Middle frontal gyrus (tissue), 1 donor: ENCODE data around the gene RALY.

ENCODE experiments used
- DNase-seq: peaks from one replicate; pipeline ENCODE4 v3.0.0-alpha.2; 2015; ENCODE audit warnings: low spot score; ENCODE audit errors: extremely low spot score

Gene RALY

DNA sequence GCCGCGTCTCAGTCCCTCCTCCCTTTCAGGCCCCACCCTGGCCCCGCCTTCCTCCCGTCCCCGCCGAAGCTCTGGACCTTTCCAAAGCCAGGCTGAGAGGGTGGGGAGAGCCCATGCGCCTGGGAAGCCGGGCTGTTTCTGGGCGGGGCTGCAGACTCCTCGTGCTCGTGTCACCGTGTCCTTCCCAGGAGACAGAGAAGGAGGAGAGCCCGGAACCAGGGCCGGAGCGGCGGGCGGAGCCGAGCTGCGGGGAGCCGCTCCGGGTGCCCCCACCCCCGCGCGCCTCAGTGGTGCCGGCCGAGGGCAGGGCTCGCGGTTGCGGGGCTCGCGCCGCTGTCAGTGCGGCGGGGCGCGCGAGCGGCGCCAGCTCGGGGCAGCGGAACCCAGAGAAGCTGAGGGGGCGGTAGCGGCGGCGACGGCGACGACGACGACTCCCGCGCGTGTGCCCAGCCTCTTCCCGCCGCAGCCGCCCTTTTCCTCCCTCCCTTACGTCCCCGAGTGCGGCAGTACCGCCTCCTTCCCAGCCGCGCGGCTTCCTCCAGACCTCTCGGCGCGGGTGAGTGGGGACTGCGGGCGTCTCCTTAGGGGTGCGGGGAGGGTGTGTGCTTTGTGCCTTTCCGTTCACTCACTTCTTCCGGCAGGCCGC is at the start of gene RALY:
TSS of gene RALY (plus strand) at position 336 of the 646 bp plus-strand sequence. CDS start 78,164 bp downstream, outside the sequence.
- DNase-seq = peak; percentile 66

DNA sequence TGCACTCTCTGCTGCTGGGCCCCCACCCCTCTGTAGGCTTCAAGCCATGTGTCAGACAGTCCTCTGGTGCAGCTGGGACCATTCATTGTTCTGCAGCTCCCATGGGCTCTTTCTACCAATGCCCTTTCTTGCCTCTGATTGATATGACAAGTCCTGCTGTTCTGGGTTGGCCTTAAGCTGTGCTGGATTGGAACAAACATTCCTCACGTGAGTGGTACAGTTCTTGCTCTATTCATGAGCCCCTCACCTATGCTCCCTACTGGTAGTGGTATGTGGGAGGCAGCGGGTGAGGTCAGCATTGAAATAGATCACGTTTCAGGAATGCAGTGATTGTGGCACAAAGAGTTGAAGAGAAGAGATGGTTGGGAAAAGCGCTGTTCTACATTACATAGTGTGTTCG is 48.8 kb upstream of the RALY start:
- no peak for DNase-seq

DNA sequence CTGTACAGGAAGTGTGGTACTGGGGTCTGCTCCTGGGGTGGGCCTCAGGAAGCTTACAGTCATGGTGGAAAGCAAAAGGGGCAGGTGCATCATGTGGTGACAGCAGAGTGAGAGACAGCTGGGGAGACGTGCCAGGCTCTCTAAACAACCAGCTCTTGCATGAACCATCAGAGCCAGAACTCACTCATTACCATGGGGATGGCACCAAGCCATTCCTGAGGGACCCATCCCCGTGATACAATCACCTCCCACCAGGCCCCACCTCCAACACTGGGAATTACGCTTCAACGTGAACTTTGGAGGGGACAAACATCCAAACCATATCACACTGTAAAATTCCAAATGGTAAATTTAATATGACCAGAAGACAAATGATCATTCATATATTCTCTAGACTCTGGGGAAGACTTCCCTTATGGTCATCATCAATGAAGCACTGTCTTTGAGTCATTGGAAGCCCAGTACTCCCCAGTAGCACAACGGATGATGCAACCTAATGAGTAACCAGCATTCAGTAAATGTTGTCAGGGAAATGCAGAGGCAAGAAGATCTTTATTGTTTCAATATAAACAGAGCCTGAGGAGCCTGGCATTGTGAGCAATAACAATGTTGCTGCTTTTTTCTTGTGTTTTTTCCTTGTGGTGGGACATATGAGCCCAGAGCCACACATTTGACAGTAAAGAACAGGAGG is 48.2 kb upstream of the RALY start:
- peak; percentile 52 for DNase-seq

DNA sequence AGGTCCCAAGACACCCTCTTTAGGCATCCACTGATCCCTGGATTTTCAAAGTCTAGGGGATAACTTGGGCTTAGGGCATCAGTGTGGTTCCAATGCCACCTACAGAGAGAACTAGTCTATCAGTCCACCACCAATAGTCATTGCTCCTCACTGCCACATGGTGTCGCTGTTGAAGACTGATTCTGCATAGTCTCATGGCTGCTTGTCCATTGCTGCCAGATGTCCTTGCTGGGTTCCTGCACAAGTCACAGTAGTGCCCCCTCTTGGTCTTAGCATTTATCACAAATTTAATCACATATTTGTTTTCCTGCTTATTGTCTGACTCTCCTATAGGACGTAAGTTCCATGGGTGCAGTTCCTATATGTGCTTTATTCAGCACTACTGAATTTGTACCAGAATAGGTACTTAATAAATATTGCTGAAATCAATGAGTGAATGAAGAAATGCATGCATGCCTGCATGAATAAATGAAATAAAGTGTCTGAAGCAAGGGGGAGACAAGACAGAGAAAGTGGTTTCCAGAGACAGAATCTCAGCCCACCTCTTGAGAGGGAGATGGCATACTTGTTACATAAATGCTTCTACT is 45.9 kb upstream of the RALY start:
- DNase-seq = no peak

DNA sequence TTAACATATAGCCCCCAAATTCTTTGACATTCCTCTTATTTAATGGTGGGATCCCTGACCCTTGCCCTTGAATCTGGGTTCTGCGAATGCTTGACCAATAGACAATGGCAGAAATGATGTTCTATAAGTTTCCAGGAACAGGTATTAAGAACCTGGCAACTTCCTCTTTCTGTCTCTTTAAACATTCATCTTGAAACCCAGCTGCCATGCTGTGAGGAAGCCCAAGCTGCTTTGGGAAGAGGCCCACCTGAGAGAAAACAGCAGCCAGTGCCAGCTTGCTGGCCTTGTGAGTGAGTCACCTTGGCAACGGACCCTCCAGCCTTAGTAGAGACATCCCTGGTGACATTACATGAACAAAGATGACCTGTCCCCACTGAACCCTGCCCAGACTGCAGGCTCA is 45.2 kb upstream of the RALY start:
- no peak for DNase-seq

DNA sequence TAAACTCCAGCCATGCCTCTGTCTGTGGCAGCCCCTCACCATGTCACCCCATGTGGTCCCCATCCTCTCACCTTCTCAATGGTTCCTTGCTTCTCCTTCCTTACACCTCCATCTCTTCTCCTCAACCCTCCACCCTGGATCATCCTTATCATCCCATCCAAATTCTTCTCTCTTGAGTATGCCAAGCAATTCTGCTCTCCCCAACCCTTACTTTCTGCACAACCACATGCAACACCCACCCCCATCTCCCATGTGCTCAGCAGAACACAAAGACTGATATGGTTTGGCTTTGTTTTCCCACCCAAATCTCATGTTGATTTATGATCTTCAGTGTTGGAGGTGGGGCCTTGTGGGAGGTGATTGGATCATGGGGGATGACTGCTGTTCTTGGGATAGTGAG is 42.5 kb upstream of the RALY start:
- DNase-seq = no peak

DNA sequence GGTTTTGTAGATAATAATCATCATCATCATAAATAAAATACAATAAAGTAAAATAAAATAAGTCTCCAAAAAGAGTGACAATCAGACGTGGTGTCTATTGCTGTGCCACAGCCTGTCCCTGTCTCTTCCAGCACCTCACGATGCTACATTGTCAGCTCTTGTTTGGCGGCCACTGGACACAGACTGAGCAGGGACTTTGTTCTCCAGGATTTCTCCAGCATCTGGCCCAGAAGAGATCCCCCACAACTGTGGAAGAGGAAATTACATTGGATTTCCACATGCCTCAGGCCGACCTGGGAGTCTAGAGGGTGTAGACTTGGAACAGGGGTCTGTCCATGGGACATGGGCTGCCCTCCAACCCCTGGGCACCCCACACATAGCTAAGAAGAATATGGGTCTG is 39.2 kb upstream of the RALY start:
- DNase-seq = no peak

DNA sequence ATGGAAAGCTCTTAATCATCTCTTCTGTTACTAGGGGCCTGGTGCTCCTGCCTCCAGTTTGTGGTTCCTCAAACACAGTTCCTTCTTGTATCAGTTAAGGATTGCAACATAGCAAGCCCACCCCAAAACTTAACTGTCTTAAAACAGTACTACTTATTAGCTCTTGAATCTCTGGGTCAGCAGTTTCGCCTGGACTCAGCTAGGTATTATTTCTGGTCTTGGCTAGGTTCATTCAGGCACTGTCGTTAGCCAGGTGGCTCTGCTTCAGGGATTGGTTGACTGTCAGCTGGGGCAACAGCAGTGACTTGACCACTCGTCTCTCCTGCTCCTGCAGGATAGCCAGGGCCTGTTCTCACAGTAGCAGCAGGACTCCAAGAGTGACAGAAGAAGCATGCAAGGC is 30.0 kb upstream of the RALY start:
- DNase-seq = no peak

DNA sequence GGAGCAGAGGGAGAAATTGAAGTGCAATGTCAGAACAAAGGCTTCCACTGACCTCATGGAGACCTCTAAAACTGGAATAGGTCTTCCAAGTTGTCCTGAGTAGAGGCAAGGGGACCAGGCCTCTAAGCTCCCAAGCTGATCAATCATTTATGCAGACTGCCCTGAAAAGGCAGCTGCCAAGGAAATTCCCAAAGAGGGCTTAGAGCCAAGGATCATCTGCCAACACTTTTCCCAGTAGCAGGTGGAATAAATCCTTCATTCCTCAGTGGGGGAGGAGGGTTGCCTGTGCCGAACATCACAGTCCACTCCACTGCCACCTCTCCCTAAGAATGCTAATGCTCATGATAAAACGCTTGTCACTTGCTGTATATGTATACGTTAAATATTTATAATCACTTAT is 29.3 kb upstream of the RALY start:
- no peak for DNase-seq

DNA sequence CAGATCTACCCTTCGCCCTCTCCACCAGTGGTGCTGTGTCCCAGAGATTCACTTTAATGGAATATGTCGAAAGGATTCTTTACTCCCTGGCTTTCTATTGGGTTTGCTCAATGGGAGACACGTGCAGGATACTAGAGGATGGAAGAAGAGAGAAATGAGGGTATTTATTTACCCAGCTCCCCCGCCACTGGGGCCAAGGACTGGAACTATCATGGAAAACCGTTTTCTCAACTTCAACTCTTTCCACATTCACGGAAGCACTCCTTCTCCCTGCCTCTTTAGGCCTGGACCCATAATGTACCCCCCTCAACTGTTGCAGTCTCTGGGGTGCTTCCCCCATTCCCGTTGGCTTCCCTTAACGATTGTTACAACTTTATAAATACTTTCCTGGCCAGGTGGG is 26.6 kb upstream of the RALY start:
- no peak for DNase-seq

DNA sequence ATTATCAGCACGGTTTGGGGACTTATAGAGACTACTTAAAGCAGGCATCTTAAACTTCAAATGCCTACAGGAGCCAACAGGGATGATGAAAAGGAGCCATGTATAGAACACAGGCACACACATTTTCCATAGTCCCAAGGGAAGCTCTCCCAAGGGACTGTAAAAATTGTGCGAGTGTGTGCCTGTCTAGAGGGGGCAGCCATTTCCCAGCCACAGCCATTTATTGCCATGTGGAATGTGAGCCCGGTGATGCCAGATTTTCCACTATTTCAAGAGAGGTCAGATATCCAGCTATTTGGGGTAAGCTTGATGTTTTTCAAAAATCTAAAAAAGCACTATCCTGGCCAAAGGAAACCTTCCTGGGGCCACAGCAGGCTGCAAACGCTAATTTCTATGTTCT is 24.1 kb upstream of the RALY start:
- DNase-seq = no peak

DNA sequence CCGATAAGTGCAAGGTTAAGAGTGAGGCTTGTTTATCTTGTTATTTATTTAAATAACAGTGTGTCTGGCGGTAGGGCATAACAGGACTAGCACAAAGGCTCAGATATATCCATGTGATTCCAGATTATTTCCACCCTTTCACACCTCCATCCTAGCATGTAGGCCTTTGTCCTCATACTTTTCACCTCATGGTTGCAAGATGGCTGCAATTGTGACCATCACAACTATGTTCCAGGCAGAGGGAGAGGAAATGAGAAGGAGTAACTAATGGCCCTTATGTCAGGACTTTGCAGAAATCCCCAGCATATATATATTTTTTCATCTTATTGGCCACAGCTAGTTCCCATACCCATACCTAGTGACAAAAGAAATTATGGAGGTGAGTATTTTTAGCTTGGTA is 23.5 kb upstream of the RALY start:
- no peak for DNase-seq

DNA sequence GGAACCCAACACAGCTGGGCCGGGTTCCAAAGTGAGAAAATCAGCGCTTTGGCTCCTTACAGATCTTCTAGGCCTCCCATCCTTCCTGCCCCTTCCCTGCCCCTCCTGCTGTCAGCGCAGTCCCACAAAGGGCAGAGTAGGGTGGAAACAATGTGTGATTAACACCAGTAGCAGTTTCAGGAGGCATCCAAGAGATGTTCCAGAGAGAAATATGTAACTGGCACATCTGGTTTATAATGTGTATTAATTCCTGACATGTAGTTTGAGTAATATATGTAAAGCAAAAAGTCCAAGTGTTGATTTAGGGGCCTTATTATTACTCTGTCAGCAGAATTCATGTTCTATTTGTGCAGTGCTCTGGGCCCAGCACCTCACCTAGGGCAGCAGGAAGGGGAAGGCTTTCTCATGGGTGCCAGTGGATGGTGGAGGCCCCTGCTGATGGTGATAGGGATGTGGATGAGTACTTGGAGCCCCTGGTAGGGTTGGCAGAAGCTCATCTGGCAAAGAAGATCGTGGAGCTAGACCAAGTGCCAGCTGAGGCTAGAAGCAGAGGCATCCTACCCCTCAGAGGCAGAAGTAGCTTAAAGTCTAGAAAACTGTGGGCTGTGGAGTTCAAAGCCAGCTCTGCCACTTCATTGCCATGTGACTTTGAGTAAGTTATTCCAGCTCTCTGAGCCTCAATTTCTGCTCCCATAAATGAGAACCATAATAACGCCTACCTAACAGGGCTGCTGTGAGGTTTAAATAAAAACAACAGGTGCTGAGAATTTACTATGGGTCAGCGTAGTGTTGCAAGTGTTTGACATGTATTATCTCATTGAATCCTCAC is 22.4 kb upstream of the RALY start:
- no peak for DNase-seq

DNA sequence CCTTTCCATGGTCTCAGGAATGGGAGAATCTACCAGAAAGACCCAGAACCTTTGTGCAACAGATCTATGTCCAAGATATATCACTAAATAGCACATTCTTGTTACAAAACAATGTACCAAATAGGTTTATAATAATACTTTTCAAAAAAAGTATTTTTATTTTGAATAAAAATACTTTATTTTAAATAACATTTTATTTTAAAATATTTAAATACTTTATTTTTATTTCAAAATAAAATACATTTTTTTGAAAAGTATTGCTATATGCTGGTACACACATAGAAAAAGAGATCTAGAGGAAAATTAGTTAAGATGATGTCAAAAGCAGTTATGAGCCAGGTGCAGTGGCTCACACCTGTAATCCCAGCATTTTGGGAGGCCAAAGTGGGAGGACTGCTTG is 16.8 kb upstream of the RALY start:
- no peak for DNase-seq

DNA sequence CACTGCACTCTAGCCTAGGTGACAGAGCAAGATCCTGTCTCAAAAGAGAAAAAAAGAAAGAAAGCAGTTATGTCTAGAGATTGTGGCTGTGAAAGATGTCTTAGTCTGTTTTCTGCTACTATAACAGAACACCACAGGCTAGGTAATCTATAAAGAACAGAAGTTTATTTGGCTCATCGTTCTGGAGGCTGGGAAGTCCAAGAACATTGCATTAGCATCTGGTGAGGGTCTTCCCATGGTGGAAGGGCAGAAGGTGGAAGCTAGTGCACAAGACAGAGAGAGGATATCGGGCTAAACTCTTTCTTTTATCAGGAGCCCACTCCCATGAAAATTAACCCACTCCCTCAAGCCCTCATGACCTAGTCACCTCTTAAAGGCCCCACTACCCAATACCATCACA is 16.2 kb upstream of the RALY start:
- no peak for DNase-seq

DNA sequence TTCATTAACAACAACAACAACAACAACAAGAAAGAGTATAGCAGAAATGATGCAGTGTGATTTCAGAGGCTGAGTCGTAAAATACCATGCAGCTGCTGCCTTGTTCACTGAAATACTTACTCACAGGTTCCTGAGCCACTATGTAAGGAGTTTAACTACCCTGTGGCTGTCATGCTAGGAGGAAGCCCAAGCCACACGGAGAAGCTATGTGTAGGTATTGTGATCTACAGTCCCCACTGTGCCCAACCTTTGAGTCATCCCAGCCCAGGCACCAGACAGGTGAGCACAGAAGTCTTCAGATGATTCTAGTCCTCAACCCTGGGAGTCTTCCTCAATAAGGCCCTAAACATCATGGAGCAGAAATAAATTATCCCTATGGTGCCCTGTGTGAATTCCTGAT is 14.6 kb upstream of the RALY start:
- DNase-seq = no peak

DNA sequence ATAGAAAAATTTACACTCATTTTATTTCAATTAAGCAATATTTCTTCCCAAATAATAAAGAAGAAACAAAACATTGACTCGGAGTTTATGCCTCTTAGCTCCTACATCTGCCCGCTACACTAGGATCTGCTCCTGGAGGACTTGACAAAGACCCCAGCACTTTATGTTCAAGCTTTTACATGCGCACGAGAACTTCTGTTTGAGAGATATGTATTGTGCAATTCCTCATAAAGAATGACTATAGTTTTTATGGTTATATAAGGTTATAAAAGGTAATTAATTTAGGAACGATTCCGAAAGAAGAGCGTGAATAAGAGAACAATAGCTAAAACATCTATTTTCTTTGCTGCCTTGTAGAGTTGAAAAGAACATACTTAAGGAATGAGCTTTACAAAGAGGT is 12.4 kb upstream of the RALY start:
- DNase-seq = no peak

DNA sequence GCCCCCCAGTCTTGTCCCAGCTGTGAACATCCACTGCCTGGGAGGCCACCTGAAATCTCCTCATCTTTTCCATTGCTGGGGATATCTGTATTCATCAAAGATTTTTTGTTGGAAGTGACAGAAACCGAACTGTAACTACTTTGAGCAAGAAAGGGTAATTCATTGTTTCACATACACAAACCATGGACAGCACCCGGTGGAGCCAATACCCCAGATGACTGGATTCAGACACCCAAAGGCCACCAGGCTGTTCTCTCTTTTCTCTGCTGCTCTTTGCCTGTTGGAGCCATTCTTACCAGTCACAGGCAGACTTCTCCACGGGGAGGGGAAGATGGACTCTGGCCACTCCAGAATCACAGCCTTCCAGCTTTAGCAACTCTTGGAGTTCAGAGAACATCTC is 11.7 kb upstream of the RALY start:
- no peak for DNase-seq

DNA sequence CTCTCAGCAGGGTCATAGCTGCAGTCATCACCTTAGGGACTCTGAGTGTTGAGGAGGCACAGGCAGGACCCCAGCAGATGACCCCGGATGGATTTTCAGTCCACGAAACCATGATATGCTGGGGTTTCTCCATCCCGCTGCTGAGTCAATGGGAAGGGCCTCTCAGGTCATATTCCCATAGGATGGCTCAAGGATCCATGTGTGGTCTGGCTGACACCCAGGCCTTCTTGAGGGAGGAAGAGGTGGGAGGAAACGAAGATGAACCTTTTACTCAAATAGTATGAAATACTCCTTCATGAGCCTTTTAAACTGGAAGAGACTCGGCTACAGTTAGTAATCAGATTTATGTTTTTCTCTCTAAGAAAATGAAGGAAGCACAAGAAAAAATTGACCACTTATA is 10.3 kb upstream of the RALY start:
- DNase-seq = no peak

DNA sequence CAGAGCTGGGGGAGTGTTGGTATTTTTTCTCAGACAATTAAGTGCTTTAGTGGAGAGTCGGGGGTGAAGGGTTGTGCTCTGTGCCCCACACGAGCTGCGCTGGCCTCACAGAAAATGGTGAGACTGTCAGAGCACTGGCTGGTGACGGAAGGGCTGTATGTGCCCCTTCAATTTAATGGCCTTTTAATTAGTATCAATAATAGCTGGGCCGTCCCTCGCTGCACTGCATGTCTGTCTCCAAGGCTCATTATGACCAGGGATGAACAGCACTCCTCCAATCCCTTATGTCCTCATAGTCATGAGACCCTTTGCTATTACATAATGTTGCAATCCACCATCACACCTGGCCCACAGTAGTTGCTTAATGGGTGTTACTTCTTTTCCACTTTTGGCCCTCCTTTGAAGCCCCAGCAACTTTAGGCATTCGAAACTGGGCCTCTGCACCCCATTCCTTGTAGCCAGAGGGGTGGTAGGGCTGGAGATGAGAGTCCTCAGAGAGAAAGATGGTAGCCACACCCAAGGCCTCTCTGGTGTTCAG is 9.5 kb upstream of the RALY start:
- no peak for DNase-seq

DNA sequence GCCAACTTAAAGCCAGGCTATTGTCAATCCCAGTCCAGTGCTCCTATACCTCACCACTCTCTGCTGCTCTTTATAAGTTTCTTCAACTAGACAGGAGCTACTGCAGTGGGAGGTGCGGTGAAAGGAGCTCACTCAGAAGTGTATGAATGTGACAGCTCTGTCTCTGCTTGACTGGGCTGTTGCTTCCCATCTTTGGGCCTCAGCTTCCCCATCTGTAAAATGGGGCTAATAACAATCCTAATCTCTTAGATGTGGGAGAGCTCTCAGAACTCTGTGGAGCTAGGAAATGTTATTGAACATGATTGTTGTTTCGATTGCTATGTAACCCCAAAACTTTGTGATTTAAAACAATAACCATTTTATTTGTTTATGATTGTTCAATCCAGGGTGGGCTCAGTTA is 8.4 kb upstream of the RALY start:
- no peak for DNase-seq

DNA sequence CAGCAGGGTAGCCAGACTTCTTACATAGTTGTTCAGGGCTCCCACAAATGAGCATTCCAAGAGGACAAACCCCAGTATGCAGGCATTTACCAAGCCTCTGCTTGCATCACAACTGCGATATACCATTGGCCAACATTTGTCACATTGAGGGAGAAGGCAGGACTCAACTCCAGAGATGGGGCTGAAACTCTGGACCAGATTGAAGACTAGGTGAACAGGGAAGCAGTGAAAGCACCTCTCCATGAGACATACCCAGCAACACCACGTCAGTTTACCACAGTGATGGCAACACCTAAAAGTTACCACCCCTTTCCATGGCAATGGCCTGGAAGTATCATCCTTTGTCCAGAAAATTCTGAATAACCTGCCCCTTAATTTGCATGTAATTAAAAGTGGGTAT is 7.9 kb upstream of the RALY start:
- DNase-seq = no peak
